ENCODE measurements around the gene CNIH2.

DNA sequence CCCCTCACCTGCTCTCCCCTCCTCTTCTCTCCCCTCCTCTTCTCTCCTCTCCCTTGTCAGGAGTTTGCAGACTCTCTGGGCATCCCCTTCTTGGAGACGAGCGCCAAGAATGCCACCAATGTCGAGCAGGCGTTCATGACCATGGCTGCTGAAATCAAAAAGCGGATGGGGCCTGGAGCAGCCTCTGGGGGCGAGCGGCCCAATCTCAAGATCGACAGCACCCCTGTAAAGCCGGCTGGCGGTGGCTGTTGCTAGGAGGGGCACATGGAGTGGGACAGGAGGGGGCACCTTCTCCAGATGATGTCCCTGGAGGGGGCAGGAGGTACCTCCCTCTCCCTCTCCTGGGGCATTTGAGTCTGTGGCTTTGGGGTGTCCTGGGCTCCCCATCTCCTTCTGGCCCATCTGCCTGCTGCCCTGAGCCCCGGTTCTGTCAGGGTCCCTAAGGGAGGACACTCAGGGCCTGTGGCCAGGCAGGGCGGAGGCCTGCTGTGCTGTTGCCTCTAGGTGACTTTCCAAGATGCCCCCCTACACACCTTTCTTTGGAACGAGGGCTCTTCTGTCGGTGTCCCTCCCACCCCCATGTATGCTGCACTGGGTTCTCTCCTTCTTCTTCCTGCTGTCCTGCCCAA is 1.9 kb upstream of the CNIH2 start:
- TF ChIP-seq, protein P1, sequence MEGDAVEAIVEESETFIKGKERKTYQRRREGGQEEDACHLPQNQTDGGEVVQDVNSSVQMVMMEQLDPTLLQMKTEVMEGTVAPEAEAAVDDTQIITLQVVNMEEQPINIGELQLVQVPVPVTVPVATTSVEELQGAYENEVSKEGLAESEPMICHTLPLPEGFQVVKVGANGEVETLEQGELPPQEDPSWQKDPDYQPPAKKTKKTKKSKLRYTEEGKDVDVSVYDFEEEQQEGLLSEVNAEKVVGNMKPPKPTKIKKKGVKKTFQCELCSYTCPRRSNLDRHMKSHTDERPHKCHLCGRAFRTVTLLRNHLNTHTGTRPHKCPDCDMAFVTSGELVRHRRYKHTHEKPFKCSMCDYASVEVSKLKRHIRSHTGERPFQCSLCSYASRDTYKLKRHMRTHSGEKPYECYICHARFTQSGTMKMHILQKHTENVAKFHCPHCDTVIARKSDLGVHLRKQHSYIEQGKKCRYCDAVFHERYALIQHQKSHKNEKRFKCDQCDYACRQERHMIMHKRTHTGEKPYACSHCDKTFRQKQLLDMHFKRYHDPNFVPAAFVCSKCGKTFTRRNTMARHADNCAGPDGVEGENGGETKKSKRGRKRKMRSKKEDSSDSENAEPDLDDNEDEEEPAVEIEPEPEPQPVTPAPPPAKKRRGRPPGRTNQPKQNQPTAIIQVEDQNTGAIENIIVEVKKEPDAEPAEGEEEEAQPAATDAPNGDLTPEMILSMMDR (IDR thresholded peaks at IDR 0.05): no peak
- no peak for TF ChIP-seq POLR2A (IDR thresholded peaks at IDR 0.05)

Data from Peyer's patch (tissue), 4 donors.